ENCODE data around the gene FDXACB1. TPM values are rescaled to one million over a fixed set of nuclear protein-coding genes. Genes with fewer than 3 reads are reported as not detected.

Gene FDXACB1
- total and polyA plus RNA-seq, 2 donors (not counting 3 experiments of a cell fraction or from before 2014, with no cell fraction given), result 1.1 to 1.4 TPM

DNA sequence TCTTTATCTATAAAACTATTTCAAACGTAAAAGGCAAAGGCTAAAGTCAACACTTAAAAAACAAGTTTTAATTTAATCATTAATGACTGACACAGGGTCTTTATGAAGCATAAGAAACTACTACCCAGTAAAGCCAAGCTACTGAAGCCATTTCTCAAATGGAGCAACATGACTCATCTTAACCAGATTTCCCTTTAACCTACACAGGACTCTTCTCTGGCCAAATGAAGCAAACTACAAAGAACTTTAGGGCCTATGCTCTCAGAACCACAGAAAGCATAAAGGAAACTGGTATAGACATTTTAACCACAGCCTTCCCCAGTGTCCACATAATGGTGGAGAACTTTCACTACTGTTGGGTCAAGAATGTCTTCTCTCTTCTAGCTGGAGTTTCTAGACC, 42.2 kb downstream of the FDXACB1 start:
- ChIA-PET POLR2A (no interaction called here), CTCF (interaction anchor here (1.0 to 1.6 kb wide), 2 partner anchors 59 to 270 kb away, joined by 3 to 7 read pairs; no protein-coding TSS in a partner anchor)
- no peak overlapping the region for H3K4me3 ChIP-seq (replicated peaks in 1 of 3; ENCODE audit: insufficient read depth in 1 of 3, low read depth in 1 of 3, low read length in 3 of 3)
- H3K27me3 ChIP-seq (ENCODE audit: control insufficient read depth in 2 of 2, insufficient read depth in 2 of 2, low read length in 2 of 2), result no peaks in the 10 kb centered on the region
- intact Hi-C loops (cut with micrococcal nuclease) (no loop called here), dilution Hi-C loops (cut with MboI; ENCODE audit: extremely low pct_ligation_motif_present, low sequenced_read_pairs) (no loop called here)
- FAIRE-seq, result no peak
- no peaks in the 10 kb centered on the region for H3K4me1 ChIP-seq (ENCODE audit: control insufficient read depth, extremely low read depth, insufficient read depth, low read length)
- no peaks in the 10 kb centered on the region for H3K79me2 ChIP-seq (ENCODE audit: control insufficient read depth, insufficient read depth, low read length)
- no peak overlapping the region for H3K4me2 ChIP-seq (ENCODE audit: insufficient read depth, low read length)
- BruUV-seq (replicated peaks), result no TSS peak
- no peaks in the 10 kb centered on the region for H4K20me1 ChIP-seq (replicated peaks; ENCODE audit: control insufficient read depth, extremely low read depth, insufficient read depth, low read length)
- H3K9me3 ChIP-seq (replicated peaks; ENCODE audit: control insufficient read depth, insufficient read depth, low read length), result no peaks in the 10 kb centered on the region
- peaks cover 4 to 6% of the 10 kb centered on the region in 2 experiments for H3K36me3 ChIP-seq (ENCODE audit: control insufficient read depth in 2 of 2, extremely low read depth in 1 of 2, insufficient read depth in 2 of 2, low read length in 2 of 2)
- no peak overlapping the region for H3K27ac ChIP-seq (ENCODE audit: insufficient read depth, low read depth, low read length)
- no peak overlapping the region for H2AFZ ChIP-seq (ENCODE audit: low read depth, low read length)
- H3K9ac ChIP-seq (replicated peaks; ENCODE audit: extremely low read depth, insufficient read depth, low read length), result no peak overlapping the region
- no peak for DNase-seq (ENCODE audit: low read depth, low spot score)
- TF ChIP-seq FOS (IDR thresholded peaks at IDR 0.05; ENCODE audit: borderline replicate concordance, insufficient read depth, low read length), result peak; percentile 26
- no peak for TF ChIP-seq MYC (IDR thresholded peaks at IDR 0.05; ENCODE audit: low read depth, low read length)
- TF ChIP-seq, protein P1, sequence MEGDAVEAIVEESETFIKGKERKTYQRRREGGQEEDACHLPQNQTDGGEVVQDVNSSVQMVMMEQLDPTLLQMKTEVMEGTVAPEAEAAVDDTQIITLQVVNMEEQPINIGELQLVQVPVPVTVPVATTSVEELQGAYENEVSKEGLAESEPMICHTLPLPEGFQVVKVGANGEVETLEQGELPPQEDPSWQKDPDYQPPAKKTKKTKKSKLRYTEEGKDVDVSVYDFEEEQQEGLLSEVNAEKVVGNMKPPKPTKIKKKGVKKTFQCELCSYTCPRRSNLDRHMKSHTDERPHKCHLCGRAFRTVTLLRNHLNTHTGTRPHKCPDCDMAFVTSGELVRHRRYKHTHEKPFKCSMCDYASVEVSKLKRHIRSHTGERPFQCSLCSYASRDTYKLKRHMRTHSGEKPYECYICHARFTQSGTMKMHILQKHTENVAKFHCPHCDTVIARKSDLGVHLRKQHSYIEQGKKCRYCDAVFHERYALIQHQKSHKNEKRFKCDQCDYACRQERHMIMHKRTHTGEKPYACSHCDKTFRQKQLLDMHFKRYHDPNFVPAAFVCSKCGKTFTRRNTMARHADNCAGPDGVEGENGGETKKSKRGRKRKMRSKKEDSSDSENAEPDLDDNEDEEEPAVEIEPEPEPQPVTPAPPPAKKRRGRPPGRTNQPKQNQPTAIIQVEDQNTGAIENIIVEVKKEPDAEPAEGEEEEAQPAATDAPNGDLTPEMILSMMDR (IDR thresholded peaks at IDR 0.05; ENCODE audit: extremely low read depth in 1 of 2, insufficient read depth in 1 of 2, low read depth in 1 of 2, low read length in 2 of 2), result no peak
- H3K9me1 ChIP-seq (replicated peaks; ENCODE audit: control insufficient read depth, extremely low read depth, insufficient read depth, low read length), result no peaks in the 10 kb centered on the region

DNA sequence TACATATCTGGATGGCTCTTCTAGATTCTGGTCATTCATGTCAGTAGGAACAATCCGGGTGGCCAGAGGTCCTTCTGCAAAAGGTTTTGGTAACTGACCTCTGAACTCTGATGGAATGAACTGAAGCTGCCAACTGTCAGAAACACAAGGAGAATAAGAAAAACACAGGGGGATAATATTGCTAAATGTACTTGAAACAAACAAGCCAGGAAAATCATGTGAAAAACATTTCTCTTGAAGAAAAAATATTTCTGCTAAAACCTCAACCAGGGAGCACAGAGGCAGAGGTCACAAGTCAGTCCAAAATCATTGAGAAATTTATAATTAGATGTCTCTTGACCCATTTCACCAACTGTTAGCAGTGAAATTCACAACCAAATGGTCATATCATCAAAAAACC, 42.8 kb downstream of the FDXACB1 start:
- no peak for TF ChIP-seq FOS (IDR thresholded peaks at IDR 0.05; ENCODE audit: borderline replicate concordance, insufficient read depth, low read length)
- TF ChIP-seq JUN (IDR thresholded peaks at IDR 0.05; ENCODE audit: borderline replicate concordance, insufficient read depth, insufficient read length, low read depth), result no peak
- TF ChIP-seq, protein P1 (IDR thresholded peaks at IDR 0.05; ENCODE audit: extremely low read depth in 1 of 2, insufficient read depth in 1 of 2, low read depth in 1 of 2, low read length in 2 of 2), result no peak
- TF ChIP-seq POLR2AphosphoS5 (IDR thresholded peaks at IDR 0.05; ENCODE audit: insufficient read depth, low read depth, low read length), result no peak
- TF ChIP-seq, protein P2, sequence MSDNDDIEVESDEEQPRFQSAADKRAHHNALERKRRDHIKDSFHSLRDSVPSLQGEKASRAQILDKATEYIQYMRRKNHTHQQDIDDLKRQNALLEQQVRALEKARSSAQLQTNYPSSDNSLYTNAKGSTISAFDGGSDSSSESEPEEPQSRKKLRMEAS (IDR thresholded peaks at IDR 0.05; ENCODE audit: insufficient read depth, insufficient read length), result no peak
- TF ChIP-seq POLR2A (IDR thresholded peaks at IDR 0.05; ENCODE audit: low read depth, low read length), result no peak
- no peak for TF ChIP-seq GATA2 (IDR thresholded peaks at IDR 0.05; ENCODE audit: insufficient read depth, insufficient read length, low read depth, low read length)
- no peak for TF ChIP-seq EZH2 (IDR thresholded peaks at IDR 0.05; ENCODE audit: borderline replicate concordance, low read depth, low read length, severe bottlenecking)
- TF ChIP-seq MYC (IDR thresholded peaks at IDR 0.05; ENCODE audit: low read depth, low read length), result no peak
- no peak for DNase-seq (ENCODE audit: low read depth, low spot score)
- intact Hi-C loops (cut with micrococcal nuclease), result no loop called here
- Histone ChIP-seq H3K9me3 (replicated peaks; ENCODE audit: control insufficient read depth, insufficient read depth, low read length) (no peaks in the 10 kb centered on the region), H3K27ac (ENCODE audit: insufficient read depth, low read depth, low read length) (no peak overlapping the region), H3K9me1 (replicated peaks; ENCODE audit: control insufficient read depth, extremely low read depth, insufficient read depth, low read length) (no peaks in the 10 kb centered on the region), H3K36me3 (ENCODE audit: control insufficient read depth in 2 of 2, extremely low read depth in 1 of 2, insufficient read depth in 2 of 2, low read length in 2 of 2) (peaks cover 4 to 6% of the 10 kb centered on the region in 2 experiments), H3K4me2 (ENCODE audit: insufficient read depth, low read length) (no peak overlapping the region), H2AFZ (ENCODE audit: low read depth, low read length) (no peak overlapping the region), H3K79me2 (ENCODE audit: control insufficient read depth, insufficient read depth, low read length) (no peaks in the 10 kb centered on the region), H3K4me1 (ENCODE audit: control insufficient read depth, extremely low read depth, insufficient read depth, low read length) (no peaks in the 10 kb centered on the region), H3K4me3 (replicated peaks in 1 of 3; ENCODE audit: insufficient read depth in 1 of 3, low read depth in 1 of 3, low read length in 3 of 3) (no peak overlapping the region), H3K9ac (replicated peaks; ENCODE audit: extremely low read depth, insufficient read depth, low read length) (no peak overlapping the region), H4K20me1 (replicated peaks; ENCODE audit: control insufficient read depth, extremely low read depth, insufficient read depth, low read length) (no peaks in the 10 kb centered on the region), H3K27me3 (ENCODE audit: control insufficient read depth in 2 of 2, insufficient read depth in 2 of 2, low read length in 2 of 2) (no peaks in the 10 kb centered on the region)
- BruUV-seq (replicated peaks), result no TSS peak
- POLR2A ChIA-PET, result no interaction called here
- no peak for FAIRE-seq
- dilution Hi-C loops (cut with MboI; ENCODE audit: extremely low pct_ligation_motif_present, low sequenced_read_pairs), result no loop called here
- CTCF ChIA-PET, result interaction anchor here (1.0 to 1.6 kb wide), 2 partner anchors 59 to 270 kb away, joined by 3 to 7 read pairs; no protein-coding TSS in a partner anchor

All from endothelial cell of umbilical vein (primary cell).